HG03103 (cell line): ENCODE data around the gene MOV10L1.

Source experiments
- ATAC-seq: cut with Tn5 transposase; IDR thresholded peaks from one replicate; pipeline ENCODE4 v1.9.1; 2021; ENCODE audit warnings: low read depth; ENCODE audit not compliant: unreplicated experiment

Gene MOV10L1

DNA sequence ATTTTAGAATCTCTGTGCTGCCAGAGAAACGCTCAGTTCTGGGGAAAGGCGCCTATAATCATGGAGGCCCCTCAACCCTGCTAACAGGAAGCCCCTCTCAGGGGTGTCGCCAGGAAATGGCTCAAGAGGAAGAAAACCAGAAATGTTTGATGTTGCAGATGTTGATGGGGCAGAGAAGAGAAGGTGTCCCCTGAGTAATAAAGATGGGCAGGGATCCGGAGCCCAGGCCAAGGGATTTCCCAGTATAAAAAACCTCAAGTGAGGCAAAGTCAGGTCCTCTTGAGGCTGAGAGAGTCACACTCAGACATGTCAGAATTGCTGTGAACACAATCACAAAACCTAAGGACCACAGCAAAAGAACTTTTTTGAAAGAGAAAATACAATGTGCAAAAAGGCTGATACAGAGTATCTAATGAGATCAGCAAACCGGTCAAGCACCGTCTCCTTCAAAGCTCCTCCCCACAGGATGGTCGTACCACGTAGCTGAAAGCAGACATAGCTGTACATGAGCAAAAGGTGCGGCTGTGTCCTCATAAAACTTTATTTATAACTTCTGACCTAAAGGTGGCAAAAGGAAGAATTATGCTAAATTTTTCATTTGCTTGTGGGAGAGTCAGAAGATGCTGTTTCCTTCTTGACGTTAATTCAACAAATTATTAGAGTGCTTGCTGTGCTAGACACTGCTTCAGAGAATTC, 12.2 kb downstream of the MOV10L1 start:
- no peak for ATAC-seq

DNA sequence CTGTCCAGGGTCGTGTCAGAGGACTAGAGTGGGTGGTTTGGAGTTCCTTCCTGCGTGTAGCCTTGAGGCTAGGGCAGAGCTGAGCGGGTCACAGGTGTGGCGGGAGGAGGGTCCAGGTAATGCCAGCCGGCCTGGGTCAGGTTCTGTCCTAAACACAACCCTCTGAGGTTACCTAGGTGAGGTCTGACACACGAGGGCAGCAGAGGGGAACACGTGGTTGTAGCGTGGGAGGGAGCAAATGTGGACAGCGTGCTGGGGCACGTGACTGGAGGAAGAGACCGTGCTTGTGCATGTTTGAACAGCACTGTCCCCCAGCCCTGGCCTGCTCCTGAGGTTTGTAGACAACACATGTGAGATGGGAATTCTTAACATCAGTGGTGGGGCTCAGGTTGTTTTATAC, 13.1 kb downstream of the MOV10L1 start:
- no peak for ATAC-seq

DNA sequence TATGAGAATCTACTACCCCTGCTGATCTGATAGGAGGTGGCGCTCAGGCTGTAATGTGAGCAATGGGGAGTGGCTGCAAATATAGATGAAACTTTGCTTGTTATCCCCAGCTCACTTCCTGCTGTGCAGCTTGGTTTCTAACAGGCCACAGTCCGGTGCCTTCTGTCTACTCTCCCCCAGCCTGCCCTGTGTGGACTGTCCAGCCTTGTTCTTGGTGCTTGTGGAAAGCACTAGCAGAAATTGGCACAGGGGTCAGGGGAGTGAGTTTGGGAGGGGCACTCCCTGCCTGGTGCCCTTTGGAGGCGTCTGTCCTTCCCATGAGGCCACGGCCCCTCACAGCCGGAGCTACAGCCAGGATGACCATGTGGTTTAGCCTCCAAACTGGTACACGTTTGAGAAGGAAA, 14.3 kb downstream of the MOV10L1 start:
- no peak for ATAC-seq

DNA sequence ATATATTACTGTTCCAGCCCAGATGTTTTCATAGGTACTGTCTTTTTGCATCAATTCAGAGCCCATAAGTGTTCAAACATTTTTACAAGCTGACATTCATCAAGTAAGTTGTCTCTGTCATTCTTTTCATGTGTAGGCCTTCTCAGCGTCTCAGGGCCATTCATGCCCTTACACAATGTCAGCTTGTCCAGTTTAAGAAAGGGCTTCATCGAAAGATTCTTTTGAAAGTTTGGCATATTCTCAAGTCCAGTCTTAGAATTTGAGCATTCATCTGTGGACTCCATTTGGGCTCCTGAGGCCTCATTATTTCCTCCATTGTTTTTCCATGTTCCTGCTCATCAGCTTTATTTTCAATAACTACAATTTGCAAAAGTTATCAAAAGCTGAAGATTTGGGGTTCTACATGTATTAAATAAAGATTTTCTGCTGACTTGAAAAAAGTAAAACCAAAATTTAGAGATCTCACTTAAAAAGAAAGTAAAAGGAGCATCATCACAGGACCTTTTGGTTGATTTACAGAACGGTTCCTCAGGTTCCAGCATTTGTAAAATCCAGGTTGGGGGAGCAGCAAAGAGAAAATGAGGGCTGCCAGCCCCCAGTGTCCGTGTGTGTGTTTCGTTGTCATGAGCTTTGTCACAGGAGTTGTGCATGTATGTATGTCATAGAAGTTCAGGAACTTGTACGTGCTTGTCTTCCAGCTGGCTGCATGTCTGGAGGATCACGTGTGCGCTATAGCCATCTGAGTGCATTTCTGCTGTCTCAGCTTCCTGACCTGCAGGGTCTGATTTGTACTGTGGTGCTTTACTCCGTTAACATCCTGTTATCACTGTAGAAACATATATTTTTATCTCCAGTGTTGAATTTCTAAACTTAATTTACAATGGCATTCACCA, 15.6 kb downstream of the MOV10L1 start:
- ATAC-seq = no peak

DNA sequence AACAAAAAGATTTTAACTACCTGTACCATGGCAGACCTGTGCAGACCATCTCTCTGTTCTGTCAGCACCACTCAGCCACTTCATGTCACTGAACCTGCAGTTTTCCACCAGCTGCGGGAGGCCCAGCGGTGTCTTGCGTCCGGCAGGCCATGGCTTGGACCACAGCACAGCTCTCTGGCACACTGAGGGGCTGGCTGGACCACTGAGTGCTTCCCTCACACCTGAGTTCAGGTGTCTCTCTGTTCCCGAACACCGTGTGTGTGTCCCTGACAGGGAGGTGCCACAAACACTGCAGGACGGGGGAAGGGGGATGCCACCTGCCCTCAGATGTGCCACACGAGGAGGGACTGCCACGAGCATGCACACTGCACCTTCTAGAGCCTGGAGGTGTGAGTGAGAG, 17.7 kb downstream of the MOV10L1 start:
- ATAC-seq = no peak

DNA sequence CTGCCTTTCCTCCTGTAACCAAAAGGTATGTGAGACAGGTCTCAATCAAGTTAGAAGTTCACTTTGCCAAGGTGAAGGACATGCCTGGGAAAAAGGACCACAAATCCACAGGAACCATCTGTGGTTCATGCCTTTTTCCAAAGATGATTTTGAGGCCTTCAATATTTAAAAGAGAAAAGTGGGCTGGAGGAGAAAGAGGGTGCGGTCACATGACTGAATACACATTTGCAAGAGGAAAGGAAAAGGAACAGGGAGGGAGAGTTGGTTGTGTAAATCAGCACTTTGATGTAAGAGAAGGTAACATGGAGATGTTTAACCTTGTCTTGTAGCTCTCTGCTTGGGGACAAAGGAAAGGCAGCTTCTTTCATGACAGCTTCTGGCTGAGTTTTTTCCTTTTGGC, 21.2 kb downstream of the MOV10L1 start:
- no peak for ATAC-seq

DNA sequence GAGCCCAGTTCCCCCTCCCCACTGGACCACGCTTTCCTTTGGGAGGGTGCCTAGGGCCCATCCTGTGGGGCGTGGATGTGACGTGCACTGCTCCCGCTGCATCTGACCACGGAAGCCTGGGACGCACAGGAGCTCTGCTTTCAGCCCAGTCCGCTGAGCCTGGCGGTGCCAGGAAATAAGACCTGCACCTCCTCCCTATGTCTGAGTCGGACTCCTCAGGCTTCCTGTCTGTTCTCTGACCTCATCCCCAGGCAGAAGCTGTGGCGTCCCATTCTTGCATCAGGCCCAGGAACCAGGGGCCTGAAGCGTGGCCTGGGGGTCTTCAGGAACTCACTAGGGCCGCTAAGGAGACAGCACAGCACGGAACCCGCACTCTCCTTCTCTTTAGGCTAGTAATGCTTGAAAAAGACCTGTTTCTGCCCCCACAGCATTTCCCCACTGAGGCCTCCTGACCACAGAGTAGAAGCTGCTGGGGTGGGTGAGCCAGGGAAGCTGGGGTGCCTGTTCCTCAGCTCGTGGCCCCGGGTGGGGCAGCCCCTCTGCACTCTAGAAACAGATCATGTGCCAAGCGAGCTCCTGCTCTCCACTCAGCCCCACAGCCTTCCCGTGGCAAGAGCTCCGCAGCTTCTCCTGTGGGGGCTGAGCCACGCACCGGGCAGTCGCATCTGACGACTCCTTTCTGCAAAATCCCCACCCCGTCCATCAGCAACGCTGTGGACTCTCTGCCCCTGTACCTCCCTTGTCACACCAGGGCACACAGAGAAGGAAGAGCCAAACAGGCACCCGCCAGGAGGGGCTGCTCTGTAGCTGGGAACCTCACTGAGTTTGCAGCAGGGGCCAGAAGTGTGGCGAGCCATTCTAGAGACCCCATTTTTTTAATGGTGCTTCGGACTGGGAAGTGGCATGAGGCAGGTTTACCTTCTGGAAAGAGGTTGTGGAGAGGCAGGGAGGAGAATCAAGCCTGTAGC, 22.6 kb downstream of the MOV10L1 start:
- ATAC-seq = no peak

DNA sequence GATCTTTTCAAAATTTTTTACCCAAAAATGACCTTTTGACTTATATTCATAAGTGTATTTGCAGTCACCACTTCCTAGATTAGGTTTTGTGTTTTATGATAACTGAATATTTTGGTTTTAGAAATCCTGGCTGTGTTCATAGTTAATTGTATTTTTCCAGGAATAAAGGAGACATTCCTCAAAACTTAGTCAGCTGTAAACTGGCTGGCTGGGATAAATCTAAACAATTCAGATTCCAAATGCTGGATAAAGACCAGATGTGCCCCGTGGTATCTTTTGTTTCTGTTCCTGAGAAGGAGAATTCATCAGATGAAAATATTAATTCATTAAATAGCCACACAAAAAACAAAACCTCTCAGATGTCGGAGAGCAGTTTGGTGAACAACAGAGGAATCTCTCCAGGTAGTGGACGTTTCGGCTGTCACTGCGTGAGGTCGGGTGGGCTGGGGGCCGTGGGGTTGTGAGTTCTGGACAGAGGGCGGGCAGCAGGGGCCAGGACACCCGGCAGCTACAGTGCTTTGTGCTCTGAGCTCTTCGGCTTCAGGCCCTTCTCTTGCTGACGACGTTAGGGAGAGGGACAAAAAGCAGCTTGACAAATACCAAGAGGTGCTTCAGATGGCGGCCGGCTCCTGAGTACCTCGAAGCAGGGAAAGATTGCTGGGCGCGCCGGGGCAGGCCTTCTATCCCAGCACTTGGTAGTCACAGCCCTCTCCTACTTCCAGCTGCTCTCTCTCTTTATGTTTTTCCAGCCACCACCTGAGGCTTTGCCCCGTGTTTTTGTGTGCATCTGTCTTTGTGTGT, 24.6 kb downstream of the MOV10L1 start:
- ATAC-seq = no peak

DNA sequence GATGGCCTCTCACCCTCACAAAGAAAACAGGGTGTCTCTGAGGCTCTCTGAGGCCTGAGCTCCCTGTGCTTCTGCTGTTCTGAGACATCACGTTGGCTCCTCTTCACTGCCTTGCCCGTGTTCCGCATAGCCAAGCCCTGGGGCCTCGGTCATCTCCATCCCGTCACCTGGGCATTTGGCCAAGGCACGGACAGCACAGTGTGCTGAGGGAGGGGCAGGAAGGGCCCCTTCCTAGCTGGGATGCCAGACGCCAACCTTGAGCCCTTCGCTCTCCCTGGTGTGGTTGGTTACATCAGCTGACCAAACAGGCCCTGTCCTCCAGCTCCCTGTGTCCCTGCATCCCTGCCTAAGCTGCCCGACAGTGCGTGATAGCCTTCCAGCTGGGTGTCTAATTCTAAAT, 25.9 kb downstream of the MOV10L1 start:
- no peak for ATAC-seq

DNA sequence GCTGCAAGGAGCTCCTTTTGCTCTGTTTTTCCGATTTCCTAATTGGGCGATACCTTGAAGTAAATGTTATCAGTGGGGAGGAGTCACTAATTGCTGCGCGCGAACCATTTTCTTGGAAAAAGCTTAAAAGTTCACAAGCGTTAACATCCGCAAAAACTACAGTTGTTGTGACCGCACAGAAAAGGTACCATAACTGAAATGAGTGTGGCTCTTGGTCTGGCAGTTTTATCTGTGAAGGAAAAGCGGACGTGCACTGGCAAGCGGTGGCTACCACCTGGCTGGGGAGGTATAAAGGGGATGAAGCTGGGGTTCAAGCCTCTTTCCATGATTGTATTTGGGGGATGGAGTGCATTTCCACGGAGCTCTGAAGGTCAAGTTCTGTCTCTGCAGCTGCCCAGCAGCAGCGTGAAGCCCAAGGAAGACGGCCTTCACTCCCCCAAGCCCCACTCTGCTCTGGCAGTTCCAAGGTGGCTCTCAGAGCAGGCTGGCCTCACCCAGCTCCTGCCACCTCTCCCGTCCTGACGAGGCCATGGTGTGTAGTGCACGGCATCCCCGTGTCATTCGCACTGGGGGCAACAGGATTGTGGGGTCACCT, 27.5 kb downstream of the MOV10L1 start:
- ATAC-seq = no peak

DNA sequence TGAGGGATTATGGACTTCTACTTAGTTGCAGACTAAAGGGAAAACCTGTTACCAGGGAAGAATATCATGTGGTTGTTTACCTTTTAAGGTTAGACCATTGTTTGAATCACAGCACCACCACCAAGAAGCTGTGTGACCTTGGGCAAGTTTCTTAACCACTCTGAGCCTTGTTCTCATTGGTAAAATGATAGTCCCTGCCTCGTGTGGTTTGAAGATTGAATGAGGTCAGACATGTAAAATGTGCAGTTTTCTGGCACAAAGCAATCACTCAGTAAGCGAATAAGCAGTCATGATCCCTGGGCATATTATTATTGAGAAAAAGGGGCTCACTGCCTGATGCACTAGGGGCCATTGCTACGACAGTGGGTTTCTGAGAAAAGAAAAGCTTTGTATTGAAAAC, 28.3 kb downstream of the MOV10L1 start:
- ATAC-seq = no peak

DNA sequence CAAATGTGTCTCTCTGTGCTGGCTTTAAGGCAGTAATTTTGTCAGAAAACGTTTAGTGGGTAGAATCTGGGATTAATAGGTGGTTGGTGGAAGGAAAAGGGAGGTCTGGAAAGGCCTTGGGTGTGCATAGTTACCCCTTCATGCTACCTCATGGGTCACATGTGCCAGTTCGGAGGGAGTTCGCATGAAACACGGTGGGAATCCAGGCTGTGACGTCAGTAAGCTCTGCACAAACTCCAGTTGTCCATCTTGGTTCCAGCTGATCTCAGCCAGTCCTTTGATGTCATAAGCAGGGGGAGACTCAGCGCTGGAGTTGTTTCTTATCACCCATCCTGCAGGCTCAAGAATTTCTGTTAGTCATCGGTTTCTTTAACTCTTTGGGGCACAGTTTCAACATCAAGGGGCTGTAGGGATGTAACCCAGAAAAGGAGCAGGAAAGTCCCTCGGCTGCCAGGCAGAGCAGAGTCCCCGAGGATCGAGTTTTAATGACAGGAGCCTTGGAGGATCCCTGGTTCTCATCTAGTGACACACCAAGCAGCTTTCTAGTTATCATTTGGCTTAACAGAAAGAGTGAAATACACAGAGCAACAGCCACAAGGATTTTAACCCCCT, 28.9 kb downstream of the MOV10L1 start:
- ATAC-seq = no peak

DNA sequence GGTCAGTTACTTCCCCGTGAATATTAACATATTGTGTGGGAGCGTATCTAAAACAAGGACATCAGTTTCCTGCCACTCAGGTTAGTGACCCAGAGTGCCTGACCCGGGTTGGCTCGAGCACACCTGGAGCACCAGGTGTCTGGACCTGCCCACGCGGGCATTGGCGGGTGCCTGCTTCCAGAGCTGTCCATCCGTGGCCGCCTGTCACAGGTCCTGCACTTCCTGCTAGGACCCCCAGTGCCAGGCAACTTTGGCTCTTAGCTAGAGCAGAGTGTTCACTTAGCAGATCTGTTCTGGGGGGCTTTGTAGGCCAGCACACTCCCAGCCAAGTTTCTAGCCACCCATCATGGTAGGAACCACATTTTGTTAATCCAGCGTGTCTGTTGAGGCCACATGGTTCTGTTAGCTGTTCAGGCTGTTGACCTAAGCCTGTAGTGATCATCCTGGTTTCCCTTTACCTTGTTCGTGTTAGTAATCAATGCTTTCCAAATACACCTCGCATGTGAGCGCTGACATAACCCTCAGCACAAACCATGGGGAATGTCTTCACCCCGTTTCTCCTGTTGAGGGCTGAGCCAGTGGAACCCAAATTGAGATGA, 29.5 kb downstream of the MOV10L1 start:
- ATAC-seq = no peak

DNA sequence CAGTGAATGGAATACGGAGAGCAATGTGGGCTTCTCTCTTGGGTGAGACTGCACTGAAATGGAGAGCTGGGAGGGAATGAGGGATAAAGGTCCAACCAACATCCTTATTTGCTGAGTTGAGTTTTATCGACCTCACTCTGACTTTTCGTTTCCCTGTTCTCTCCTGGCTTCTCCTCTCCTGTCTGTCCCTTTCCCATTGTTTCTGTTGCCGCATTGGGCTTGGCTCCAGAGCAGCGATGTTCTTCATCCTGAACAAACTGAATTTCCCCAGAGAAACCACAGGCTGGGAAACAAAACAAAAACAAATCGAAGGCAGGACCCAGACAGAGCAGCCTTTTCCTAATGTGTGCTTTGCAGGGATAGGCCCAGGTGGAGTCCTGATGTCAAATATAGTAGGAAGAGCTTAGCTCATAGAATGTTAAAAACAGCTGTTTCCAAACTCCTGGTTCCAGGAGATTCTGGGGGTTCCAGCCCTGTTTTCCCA, 30.0 kb downstream of the MOV10L1 start:
- ATAC-seq = no peak

DNA sequence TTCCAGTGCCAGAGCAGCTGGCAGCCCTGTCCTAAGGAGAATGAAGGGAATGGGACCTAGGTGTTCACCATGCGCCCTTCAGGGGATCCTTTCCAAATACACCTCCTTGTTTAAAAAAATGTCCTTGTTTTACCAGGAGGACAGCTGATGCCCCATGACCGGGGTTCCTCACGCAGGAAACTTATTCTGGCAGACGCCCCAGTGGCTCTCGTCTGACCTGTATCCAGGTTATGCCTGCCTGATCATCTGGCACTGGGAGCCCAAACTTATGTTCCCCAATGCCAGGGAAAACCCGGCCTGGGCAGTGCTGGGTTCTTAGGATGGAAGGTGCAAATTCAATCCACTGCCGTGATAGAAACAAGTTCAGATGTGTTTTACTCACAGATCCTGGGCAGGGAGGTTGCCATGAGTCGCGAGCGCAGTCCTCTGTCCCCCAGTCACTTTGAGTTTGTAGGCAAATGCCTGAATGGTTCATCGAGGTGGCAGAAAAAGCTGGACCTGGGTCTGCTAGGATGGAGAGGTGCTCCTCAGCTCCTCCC, 31.5 kb downstream of the MOV10L1 start:
- ATAC-seq = no peak

DNA sequence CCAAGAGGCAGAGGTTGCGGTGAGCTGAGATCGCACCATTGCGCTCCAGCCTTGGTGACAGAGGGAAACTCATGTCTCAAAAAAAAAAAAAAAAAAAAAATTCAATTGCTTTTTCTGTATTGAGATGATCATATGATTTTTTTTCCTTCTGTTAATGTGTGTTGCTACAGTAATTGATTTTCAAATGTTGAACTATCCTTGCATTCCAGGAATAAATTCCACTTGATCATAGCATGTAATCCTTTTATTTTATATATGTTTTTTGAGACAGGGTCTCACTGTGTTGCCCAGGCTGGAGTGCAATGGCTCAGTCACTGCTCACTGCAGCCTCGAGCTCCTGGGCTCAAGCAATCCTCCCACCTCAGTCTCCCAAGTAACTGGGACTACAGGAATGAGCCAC, 33.3 kb downstream of the MOV10L1 start:
- ATAC-seq = no peak

DNA sequence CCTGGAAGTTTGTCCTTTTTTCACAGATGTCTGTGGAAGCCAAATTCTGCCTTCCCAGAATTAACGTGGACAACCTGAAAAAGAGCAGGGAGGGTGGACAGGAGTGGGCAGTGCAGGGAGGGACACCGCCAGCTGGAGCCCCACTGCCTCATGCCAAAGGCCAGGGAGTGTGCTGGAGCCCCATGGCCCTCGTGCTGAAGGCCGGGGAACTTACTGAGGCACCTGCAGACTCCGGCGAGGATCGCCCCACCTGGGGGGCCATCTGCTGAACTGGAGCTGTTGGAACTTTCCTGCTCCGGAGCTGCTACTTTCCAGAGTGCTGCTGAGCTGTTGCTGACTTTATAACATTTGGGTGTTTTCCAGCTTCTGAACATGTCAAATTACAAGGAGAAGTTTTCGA, 35.2 kb downstream of the MOV10L1 start:
- ATAC-seq = no peak

DNA sequence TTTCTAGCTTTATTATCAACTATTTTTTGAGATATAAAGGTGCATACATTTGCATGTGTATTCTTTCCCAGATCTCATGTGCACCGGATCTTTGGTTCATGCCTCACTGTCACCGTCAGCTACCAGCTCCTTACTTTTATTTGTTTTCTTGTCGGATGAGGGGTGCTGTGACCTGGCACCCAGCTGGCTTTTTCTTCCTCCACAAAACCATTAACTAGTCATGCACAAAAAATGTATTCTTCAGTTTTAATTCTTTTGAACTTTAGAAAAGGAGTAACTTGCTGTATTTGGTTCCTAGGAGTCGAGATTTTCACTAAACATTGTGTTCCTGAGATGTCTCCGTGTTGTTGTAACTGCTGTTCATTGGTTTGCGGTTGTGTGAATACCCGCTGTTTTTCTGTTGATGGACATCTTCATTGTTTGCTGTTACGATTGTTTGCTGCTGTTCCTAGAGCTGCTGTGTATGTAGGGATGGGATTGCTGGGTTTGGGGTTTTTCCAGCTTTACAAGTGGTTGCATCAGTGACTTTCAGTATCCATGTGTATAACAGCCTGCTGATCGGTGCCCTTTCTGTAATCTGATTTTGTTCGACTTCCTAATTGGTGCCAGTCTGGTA, 39.4 kb downstream of the MOV10L1 start:
- ATAC-seq = no peak
